Measurements from ENCODE around the gene ARV1. TPM values are rescaled to one million over a fixed set of nuclear protein-coding genes. Genes with fewer than 3 reads are reported as not detected.
"Not testable (repeated sequence)": the region's sequence is repeated elsewhere in the genome, so short reads cannot be mapped to it uniquely, and the experiment has no call there.

Gene ARV1
- total RNA-seq, 1 donor from 2014 or later: 11.5 TPM

- intact Hi-C loops (cut with micrococcal nuclease): loop anchor here (5.0 kb wide), 1 partner anchor 39 kb away; no protein-coding TSS in a partner anchor
Observed at GRCh38 chr1:230976360-230976759, 2.5 kb upstream of the ARV1 start.

GRCh38 chr1:230976825-230977747, 1.8 kb upstream of the ARV1 start:
- intact Hi-C loops (cut with micrococcal nuclease): loop anchor here (5.0 kb wide), 1 partner anchor 40 kb away; no protein-coding TSS in a partner anchor

- intact Hi-C loops (cut with micrococcal nuclease): loop anchor here (1.0 to 5.0 kb wide), 6 partner anchors 41 to 551 kb away; partner anchors contain the start of genes C1orf198, FAM89A, SPRTN and TSNAX
Observed at GRCh38 chr1:230977761-230978490, 968 bp upstream of the ARV1 start.

- intact Hi-C loops (cut with micrococcal nuclease): loop anchor here (1.0 to 5.0 kb wide), 8 partner anchors 42 to 549 kb away; partner anchors contain the start of genes C1orf198, COG2, GNPAT and SPRTN
Observed at GRCh38 chr1:230979389-230979716, 459 bp downstream of the ARV1 start.

GRCh38 chr1:230979952-230980351, 1.1 kb downstream of the ARV1 start:
- intact Hi-C loops (cut with micrococcal nuclease): loop anchor here (1.0 to 5.0 kb wide), 8 partner anchors 43 to 549 kb away; partner anchors contain the start of genes C1orf198, COG2, GNPAT and SPRTN

GRCh38 chr1:230982696-230983095, 3.8 kb downstream of the ARV1 start:
- intact Hi-C loops (cut with micrococcal nuclease): no loop called here

GRCh38 chr1:230983811-230984210, 4.9 kb downstream of the ARV1 start:
- intact Hi-C loops (cut with micrococcal nuclease): no loop called here

- intact Hi-C loops (cut with micrococcal nuclease): not testable (repeated sequence)
Observed at GRCh38 chr1:230984622-230985515, 6.0 kb downstream of the ARV1 start.

- intact Hi-C loops (cut with micrococcal nuclease): no loop called here
Observed at GRCh38 chr1:230985711-230986110, 6.8 kb downstream of the ARV1 start.

GRCh38 chr1:230986976-230987375, 8.1 kb downstream of the ARV1 start:
- intact Hi-C loops (cut with micrococcal nuclease): no loop called here

GRCh38 chr1:230987448-230987847, 8.6 kb downstream of the ARV1 start:
- intact Hi-C loops (cut with micrococcal nuclease): no loop called here

- intact Hi-C loops (cut with micrococcal nuclease): no loop called here
Observed at GRCh38 chr1:230992100-230992774, 13.3 kb downstream of the ARV1 start.

- intact Hi-C loops (cut with micrococcal nuclease): no loop called here
Observed at GRCh38 chr1:230994860-230995259, 16.0 kb downstream of the ARV1 start.

GRCh38 chr1:231000201-231000600, 21.3 kb downstream of the ARV1 start:
- intact Hi-C loops (cut with micrococcal nuclease): no loop called here

GRCh38 chr1:231000639-231001038, 21.7 kb downstream of the ARV1 start:
- intact Hi-C loops (cut with micrococcal nuclease): no loop called here

GRCh38 chr1:231001892-231002291, 23.0 kb downstream of the ARV1 start:
- intact Hi-C loops (cut with micrococcal nuclease): no loop called here

GRCh38 chr1:231007535-231007934, 28.6 kb downstream of the ARV1 start:
- intact Hi-C loops (cut with micrococcal nuclease): not testable (repeated sequence)

GRCh38 chr1:231011360-231011759, 32.5 kb downstream of the ARV1 start:
- intact Hi-C loops (cut with micrococcal nuclease): no loop called here

- intact Hi-C loops (cut with micrococcal nuclease): no loop called here
Observed at GRCh38 chr1:231011963-231012362, 33.1 kb downstream of the ARV1 start.

- intact Hi-C loops (cut with micrococcal nuclease): no loop called here
Observed at GRCh38 chr1:231013391-231014015, 34.6 kb downstream of the ARV1 start.

All from T-helper 2 cell treated with Interferon-gamma antibody and Interleukin-4, amounts not matched to agents 100 ng/mL and 5 ng/mL, for 36 hours (primary cell).